HG03097 (cell line): ENCODE results near the gene GRB2.
"Not testable (repeated sequence)": the region's sequence is repeated elsewhere in the genome, so short reads cannot be mapped to it uniquely, and the experiment has no call there.

ENCODE experiments used
- ATAC-seq: cut with Tn5 transposase; IDR thresholded peaks from one replicate; pipeline ENCODE4 v1.9.1; 2021; ENCODE audit not compliant: unreplicated experiment, low FRiP score

The GRB2 gene

DNA sequence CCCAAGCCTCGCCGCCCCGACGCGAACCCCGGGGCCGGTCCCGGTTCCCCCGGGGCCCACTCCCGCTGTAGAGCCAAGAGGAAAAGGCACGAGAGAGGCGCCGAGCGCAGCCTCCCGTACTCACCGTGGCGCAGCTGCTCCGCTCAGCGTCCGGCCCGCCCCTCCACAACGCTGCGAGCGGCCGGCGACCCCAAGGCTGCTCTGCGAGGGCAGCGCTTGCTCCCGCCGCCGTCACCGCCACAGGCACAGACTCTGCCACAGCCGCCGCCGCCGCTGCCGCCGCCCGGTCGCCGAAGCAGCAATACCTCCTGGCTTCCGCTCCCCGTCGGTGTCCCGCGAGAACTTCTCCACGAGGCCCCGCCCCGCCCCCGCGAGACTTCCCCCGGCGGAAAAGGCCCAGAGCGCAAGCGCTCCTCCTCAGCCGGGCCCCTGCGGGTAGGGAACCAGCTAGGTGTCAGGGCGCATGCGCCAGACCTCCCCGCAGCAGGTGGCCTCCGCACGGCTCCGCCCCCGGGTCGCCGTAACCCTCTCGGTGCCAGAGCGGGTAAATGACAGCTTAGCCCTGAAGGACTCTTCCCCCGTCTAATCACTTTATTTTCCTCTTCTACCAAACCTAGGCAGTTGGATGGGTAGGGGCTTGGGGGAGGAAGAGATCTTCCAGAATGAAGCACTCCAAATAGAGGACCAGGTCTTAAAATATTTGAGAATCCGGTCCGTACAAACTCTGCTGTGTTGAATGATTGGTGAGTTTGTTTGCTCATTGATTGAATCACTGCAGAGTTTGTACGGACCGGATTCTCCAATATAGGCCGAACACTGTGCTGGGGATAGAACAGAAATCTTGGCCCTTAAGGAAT is at the start of gene GRB2:
GRB2 (minus strand) TSS at position 314 of the 857 bp plus-strand sequence. CDS start 12,050 bp downstream, outside the sequence.
- ATAC-seq: peak; percentile 80

DNA sequence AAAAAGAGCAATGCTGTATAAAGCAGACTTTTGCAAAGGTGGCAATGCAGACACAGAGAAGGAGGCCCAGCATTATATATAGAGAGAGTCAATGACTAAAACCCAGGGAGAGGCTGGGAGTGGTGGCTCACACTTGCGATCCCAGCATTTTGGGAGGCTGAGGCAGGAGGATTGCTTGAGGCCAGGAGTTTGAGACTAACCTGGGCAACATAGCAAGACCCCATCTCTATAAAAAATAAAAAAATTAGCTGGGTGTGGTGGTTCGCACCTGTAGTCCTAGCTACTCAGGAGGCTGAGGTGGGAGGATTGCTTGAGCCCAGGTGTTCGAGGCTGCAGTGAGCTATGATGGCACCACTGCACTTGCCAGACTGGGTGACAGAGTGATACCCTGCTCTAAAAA is 49.2 kb upstream of the GRB2 start:
- ATAC-seq: not testable (repeated sequence)

DNA sequence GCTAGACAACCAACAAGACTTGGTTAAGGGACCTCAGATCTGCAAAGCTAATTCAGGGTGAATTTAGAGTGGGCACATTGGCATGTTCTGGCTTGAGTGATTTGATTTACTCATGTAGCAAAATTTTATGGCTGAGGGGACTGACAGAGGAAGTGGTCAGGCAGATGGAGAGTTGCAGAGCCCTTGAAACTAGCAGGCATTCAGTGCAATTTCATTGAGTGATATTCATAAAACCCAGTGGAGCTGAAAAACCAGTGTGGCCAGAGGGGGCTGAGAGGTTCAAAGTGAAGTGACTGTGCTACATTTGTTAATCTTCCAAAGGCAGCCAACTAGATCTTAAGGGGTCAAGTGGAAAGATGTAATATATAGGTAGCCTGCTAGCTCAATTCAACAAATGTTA is 48.7 kb upstream of the GRB2 start:
- no peak for ATAC-seq

DNA sequence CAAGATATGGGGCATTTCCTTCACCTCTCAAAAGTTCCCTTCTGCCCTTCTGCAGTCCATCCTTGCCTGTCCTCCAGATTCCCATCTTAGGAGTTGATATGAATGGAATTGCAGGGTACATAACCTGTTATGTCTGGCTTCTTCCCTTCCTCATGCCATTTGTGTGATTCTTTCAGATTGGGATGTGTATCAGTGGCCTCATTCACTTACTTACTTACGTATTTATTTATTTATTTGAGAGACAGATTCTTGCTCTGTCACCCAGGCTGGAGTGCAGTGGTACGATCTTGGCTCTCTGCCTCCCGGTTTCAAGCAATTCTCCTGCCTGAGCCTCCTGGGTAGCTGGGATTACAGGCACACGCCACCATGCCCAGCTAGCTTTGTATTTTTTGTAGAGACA is 44.8 kb upstream of the GRB2 start:
- ATAC-seq: no peak

DNA sequence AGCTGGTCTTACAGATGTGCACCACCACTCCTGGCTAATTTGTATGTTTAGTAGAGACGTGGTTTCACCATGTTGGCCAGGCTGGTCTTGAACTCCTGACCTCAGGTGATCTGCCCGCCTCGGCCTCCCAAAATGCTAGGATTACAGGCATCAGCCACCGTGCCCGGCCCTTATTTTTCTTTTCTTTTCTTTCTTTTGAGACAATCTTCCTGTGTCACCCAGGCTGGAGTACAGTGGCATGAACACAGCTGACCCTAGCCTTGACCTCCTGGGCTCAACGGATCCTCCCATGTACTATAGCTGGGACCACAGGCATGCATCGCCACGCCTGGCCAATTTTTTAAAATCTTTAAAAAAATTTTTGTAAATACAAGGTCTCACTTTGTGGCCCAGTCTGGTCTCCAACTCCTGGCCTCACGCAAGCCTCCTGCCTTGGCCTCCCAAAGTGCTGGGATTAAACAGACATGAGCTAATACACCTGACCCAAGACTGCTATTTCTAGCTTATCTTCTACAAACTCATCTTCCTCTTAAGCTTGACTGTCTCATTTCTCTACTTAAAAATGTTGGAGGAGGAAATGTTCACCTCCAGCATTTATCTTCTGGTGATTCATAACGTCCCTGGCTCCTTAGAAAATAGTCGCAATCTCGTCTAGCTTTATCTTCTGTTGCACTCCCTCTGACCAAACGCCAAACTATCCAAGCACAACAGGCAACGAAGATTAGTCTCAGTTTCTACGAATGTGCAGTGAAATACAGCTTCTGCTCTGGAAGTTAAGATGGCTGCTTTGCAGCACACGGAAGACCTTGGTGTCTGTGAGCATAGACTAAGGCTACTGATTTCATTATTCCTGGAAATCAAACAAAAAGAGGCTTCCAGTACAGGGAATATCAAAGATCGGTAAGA is 42.7 kb upstream of the GRB2 start:
- no peak for ATAC-seq

DNA sequence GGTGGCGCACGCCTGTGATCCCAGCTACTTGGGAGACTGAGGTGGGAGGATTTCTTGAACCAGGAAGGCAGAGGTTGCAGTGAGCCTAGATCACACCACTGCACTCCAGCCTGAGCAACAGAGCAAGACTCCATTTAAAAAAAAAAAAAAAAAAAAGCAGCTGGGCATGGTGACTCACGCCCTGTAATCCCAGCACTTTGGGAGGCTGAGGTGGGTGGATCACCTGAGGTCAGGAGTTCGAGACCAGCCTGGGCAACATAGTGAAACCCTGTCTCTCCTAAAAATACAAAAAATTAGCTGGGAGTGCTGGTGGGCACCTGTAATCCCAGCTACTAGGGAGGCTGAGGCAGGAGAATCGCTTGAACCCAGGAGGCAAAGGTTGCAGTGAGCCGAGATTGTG is 40.4 kb upstream of the GRB2 start:
- not testable (repeated sequence) for ATAC-seq

DNA sequence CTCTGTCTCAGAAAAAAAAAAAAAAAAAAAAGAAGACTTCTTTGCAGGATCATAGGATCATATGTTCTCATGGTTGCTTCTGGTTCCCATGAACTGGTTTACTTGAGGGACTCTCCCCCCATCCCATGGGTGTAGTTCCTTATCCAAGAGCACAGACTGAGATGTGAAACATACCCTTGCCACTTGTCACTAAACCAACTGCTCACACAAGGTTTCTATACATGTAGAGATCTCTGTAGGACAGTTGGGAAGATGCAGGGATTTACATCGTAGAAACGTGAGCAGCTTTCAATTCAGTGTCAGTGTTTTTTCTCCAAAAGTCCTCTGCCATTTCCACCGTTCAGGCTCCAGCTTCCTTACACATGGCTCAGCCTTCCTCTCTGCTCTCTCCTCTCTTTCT is 39.8 kb upstream of the GRB2 start:
- no peak for ATAC-seq

DNA sequence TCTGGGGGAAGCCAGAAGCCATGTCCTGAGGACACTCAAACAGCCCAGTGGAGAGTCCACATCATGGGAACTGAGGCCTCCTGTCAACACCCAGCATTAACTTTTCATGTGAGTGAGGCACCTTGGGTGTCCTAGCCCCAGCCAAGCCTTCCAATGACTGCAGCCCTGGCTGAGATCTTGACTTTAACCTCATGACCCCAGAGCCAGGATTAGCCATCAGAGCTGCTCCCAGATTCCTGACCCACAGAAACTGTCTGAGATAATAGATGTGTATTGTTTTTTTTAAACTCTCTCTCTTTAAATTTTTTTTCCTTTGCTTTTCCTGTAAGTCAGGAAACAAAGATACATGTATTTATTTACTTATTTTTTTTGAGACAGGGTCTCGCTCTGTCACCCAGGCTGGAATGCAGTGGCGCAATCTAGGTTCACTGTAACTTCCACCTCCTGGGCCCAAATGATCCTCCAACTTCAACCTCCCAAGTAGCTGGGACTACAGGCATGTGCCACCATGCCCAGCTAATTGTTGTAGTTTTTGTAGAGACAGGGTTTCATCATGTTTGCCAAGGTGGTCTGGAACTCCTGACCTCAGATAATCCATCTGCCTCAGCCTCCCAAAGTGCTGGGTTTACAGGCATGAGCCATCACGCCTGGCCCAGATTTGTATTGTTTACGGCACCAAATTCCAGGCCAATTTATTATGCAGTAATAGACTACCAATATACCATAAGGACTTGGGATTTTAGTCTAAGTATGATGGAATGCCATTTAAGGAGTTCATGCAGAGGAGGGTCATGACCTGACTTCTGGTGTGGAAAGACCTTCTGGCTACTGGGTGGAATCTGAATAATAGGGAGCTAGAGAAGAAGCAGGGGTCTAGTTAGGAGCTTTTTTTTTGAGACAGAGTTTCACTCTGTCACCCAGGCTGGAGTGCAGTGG is 37.0 kb upstream of the GRB2 start:
- ATAC-seq: no peak

DNA sequence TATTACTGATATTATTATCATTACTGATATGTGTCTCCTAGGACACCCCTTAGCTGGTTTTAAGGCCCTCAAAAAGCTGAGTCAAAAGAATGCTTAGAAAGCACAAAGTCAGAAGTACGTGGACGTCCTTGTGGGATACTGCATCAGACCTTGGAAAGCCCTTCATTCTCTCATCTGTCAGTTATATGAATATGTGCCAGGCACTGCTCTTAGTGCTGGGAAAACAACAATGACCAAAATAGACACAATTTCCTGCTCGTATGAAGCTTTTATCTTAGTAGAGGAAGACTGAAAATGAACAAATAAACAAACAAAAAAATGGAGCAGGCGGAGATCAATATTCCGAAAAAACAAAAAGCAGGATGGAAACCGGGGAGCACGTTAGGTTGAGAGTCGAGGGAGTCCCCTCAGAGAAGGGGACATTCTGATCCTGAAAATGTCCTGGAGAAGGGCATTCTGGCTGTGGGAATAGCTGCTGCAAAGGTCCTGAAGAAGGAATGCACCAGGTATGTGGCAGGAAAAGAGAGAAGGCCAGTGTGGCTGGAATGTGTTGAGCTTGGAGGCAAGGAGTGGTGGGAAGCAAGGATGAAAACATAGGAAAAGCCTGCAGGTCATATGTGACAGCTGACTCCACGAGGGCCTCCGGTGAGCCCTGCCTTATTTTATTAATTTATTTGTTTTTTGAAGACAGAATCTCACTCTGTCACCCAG is 35.4 kb upstream of the GRB2 start:
- no peak for ATAC-seq

DNA sequence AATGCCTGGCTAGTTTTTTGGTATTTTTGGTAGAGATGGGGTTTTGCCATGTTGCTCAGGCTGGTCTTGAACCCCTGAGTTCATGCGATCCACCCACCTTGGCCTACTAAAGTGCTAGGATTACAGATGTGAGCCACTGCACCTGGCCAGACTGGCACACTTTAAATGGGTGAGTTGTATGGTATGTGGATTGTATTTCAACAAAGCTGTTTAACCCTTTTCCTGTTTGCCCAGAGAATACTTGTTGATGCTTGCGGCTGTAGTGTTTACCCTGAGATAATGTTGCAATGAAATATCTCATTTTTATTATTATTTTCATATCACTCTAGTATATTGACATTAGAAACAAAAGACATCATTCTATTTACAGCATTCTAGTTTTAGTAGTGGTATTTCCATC is 33.8 kb upstream of the GRB2 start:
- ATAC-seq: no peak

DNA sequence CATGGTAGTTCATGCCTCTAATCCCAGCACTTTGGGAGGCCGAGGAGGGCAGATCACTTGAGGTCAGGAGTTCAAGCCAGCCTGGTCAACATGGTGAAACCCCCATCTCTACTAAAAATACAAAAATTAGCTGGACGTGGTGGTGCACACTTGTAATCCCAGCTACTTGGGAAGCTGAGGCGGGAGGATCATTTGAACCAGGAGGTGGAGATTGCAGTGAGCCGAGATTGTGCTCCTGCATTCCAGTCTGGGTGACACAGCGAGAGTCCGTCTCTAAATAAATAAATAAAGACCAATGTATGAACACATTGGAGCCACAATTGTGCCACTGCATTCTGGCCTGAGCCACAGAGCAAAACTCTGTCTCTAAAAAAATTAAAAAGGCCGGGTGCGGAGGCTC is 31.9 kb upstream of the GRB2 start:
- not testable (repeated sequence) for ATAC-seq

DNA sequence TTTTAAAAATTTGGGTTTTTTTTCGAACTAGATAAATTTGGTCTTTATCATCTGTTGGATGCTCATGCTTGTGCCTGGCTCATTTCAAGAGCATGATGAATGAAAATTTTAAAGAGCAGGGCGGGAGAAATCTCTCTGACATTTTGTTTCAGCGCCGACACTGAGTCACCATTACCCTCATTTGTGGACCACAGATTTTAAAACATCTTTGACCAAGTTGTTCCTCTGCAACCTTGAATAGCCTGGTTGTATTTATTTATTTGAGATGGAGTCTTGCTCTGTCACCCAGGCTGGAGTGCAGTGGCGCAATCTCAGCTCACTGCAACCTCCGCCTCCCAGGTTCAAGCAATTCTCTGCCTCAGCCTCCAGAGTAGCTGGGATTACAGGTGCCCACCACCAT is 29.0 kb upstream of the GRB2 start:
- not testable (repeated sequence) for ATAC-seq

DNA sequence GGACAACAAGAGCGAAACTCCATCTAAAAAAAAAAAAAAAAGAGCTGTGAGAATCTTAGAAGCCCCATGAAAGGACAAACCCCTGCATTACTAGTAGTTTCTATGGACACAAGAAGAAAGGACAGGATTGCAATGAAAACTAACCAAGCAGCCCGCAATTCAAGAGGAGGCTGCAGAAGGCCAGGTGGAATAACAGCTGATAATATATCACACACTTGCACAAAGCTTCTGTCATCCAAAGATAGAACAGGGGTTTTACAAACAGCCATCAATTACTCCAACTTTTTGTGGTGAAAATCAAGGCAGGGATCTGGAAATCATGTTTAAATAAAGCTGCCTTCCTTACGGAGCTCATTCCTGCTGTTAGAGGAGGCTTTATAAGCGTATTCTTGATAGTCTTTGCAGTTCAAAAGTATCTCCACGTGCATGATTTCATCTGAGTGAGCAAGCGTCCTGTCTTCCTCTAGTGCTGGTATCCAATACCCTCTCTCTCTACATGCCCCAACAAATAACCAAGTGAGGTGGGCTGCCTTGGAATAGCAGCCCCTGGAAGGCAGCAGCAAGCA is 27.8 kb upstream of the GRB2 start:
- no peak for ATAC-seq

DNA sequence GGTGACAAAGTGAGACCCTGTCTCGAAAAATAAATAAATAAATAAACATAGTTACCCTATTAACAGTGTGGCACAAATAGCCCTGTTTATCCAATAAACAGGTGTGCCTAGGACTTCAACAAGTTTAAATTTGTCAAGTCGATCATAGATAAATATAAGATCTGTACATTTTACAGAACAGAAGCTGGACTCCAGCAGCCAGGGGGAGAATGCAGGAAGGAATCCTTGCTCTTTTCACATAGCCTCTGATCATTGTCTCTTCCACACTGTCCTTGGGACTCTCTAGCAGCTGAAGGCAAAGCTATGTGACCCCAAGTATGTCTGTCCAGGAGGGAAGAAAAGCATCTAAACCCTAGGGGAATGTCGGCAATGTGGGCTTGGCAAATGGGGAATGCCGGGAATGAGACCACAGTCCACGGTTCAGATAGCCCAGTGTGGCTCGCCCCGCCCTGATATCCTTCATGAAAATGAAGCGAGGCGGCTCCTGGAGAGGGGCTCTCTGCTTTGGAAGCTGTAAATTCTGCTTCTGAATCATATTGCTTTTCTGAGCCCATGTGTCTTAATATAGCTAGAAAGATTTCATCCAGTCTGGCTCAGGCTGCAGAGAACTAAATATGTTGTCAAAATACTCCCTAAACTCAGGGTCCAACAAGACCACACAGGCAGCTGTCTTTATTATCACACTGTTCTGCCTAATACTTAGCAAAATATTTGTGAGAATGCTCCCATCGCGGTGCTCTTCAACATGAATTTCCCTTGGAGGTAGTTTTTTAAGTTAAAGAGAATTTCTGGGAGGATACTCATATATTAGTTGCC is 24.9 kb upstream of the GRB2 start:
- ATAC-seq: no peak

DNA sequence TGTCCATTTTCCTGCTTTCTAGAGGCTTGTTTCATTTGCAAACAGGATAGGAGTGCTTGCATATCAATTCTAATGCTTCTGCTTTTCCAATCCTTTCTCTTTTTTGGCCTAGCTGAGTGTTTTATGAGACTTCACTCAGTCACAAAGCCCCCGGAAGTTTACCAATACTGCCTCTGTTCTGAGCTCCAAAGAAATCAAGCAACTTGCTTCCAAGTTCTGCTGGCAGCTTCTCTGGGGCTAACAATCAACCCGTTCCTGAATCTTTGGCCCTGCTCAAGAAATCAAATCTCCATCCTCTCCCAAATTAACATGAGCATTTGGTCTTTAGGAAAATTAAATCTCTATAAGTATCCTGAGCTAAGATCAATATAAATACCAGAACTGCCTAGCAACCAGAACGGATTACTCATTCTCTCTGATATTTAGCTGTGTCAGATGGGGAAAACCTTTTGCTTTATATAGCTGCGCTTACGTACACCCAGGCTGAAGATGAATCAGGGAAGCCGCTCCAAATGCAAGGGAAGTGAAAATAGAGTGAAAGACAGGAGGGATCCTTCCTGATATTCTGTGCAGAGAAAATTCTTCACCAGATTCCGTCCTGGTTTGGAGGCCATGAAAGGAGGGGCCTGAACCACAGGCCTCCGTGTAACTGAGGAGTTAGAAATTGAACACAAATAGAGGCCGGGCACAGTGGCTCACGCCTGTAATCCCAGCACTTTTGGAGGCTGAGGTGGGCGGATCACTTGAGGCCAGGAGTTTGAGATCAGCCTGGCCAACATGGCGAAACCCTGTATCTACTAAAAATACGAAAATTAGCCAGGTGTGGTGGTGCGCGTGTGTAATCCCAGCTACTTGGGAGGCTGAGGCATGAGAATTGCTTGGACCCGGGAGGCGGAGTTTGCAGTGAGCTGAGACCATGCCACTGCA is 23.3 kb upstream of the GRB2 start:
- no peak for ATAC-seq

DNA sequence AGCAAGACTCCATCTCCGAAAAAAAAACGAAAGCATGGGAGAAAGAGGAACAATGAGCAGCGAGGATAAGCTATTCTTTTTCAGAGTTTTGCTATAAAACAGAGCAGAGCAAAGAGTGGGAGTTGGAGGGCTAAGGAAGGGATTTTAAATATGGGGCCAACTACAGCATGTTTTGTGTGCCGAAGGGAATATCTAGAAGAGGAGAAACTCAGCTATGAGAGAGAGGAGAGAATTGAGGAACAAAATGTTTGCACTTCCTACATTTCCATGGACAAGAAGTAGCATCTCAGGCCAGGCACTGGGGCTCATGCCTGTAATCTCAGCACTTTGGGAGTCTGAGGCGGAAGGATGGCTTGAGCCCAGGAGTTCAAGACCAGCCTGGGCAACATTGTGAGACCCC is 13.1 kb upstream of the GRB2 start:
- ATAC-seq: no peak

DNA sequence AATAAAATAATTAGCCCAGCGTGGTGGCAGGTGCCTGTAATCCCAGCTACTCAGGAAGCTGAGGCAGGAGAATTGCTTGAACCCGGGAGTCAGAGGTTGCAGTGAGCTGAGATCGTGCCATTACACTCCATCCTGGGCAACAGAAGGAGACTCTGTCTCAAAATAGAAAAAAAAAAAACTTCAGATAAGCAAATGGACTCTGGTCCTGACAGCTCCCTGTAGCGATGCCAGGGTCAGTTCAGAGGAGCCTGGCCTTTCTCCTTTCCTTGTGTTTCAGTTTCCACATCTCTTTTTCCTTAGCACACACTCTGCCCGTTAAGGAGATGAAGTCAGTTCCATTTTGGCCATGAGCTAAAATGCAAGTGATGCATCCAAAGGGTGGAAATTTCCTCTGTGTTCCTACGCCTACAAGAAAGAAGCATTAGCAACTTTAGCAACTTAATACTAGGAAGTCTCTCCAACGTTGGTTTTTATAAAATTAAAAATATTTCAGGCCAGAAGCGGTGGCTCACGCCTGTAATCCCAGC is 11.6 kb upstream of the GRB2 start:
- no peak for ATAC-seq
